NCI-H345 treated with DMSO at 0.1 percent for 48 hours (cell line): ENCODE results near the gene C19orf25.
"Not testable (repeated sequence)": the region's sequence is repeated elsewhere in the genome, so short reads cannot be mapped to it uniquely, and the experiment has no call there.

Source experiments
- DNase-seq: peaks from one replicate; lab custom pipeline; 2025; ENCODE audit not compliant: unreplicated experiment; lab: John Stamatoyannopoulos, UW

Gene C19orf25

DNA sequence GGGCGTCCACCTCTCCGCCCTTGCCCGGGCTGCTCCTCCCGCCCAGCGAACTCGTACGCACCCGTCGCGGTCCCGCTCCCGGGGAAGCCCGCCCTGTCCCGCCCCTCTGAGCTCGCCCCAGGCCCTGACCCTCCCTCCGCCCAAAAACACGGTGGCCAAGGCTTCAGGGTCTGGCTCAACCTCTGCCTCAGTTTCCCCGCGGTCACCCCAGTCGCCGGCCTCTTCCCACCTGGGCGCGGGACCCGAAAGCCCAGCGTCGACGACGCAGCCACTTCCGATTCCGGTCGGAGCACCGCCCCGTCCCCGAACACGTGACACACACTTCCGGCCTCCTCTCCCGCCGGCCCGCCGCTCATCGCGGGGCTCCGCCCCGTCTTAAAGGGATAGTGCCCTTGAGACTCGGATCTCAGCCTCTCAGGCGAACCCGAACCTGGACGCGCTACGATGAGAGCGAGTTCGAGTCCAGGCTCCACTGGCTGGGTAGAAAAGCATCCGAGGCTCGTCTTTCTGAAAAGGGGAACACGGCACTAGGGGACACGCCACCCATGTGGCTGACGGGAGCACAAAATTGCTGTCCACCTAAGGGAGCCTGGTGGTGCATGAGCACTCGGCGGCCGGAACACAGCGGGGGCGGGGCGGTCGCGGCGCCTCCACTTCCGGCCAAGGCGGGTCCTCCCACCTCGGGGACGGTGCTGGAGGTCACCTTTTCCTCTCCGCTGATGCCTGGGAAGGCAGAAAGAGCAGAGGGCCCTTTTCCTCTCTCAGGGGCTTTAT lies at the start of gene C19orf25:
Gene C19orf25, minus strand, starts transcription at position 282 of the 774 bp plus-strand sequence. CDS start 312 bp downstream, outside the sequence.
- DNase-seq, result peak; percentile 90

DNA sequence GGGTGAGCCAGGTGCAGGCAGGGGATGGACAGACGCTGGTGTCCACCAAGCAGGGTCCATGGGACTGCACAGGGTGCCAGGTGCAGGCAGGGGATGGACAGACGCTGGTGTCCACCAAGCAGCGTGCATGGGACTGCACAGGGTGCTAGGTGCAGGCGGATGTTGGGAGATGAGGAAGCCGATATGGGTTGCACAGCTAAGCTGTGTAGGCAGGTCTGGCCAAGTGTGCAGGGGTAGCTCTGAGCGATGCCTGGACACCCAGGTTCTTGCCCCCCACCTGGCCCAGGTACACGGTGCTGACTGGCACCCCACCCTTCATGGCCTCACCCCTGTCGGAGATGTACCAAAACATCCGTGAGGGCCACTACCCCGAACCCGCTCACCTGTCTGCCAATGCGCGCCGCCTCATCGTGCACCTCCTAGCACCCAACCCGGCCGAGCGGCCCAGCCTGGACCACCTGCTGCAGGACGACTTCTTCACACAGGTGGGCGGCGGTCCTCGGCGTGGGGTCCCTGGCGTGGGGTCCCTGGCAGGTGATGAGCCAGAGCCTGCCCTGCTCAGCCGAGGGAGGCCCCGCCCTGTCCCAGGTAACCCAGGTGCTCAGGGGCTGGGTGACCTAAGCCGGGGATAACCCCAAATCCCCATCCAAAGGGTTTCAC lies 48.8 kb upstream of the C19orf25 start:
- DNase-seq, result no peak

DNA sequence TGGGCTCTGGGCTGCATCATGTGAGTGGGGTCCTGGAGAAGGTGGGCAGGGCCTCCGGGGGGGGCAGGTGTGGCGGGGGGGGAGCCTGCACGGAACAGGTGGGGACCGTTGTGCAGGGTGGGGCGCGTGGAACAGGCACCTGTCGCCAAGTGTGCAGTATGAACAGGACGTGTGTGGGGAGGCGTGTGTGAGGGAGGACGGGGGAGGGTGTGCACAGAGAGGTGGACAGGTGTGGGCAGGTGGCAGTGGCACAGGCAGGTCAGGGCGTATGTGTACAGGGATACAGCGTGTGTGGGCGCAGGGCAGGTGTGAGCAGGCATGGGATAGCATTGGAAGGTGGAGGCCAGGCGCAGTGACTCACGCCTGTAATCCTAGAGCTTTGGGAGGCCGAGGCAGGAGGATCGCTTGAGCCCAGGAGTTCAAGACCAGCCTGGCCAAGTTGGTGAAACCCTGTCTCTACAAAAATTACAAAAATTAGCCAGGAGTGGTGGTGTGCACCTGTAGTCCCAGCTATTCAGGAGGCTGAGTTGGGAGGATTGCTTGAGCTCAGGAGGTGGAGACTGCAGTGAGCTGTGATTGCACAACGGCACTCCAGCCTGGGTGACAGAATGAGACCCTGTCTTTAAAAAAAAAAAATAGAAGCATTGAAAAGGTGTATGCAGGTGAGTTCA lies 48.1 kb upstream of the C19orf25 start:
- DNase-seq, result no peak

DNA sequence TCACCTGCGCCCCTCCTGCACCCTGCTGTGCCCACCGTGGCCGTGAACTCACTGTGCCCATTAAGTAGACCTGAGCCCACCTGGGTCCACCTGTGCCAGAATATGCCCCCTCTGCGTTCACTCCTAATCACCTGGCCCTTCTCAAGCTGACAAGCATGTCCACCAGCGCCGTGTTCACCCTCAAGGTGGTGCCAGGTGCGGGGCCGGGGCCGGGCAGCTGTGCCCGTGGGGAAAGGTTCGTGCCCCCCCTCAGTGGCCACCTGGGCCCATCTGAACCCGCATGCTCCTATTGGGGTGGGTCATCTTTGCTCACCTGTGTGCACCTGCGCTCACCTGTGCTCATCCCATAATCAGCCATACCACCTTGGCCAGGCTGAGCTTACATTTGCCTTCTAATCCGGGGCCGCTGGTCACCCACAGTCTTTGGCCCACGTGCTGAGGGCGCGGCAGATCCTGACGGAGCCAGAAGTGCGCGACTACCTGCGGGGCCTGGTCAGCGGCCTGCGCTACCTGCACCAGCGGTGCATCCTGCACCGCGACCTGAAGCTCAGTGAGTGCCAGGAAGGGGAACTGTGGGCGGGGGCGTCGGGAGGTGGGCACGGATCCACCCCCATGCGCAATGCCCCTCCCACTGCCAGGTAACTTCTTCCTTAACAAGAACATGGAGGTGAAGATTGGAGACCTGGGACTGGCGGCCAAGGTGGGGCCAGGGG lies 47.2 kb upstream of the C19orf25 start:
- DNase-seq, result no peak

DNA sequence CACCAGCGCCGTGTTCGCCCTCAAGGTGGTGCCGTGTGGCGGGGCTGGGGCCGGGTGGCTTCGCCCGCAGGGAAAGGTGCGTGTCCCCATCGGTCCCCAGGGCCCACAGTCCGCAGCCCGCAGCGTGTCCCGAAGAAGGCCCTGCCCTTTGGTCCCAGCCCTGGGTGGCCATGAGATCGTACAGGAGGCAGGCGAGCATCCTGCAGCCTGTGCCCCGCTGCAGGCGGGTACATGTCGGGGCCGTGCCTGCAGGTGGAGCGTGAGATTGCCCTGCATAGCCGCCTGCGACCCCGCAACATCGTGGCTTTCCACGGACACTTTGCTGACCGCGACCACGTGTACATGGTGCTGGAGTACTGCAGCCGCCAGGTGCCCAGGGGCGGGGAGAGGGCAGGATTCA lies 46.3 kb upstream of the C19orf25 start:
- no peak for DNase-seq

DNA sequence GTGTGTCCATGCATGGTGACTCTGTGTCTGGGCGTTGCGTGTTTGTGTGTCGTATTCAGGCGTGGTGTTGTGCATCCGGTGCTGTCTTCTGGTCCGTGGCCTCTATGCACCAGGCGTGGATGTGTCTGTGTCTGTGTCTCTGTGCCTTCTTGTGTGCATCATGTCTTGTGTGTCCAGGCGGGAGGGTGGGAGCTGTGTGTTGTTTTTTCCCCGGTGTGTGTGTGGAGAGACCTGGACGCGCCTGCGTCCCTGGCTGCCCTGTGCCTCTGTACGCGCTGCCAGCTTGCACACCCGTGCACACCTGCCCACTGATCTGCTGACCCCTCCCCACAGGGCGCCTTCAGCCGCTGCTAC lies 45.9 kb upstream of the C19orf25 start:
- no peak for DNase-seq

DNA sequence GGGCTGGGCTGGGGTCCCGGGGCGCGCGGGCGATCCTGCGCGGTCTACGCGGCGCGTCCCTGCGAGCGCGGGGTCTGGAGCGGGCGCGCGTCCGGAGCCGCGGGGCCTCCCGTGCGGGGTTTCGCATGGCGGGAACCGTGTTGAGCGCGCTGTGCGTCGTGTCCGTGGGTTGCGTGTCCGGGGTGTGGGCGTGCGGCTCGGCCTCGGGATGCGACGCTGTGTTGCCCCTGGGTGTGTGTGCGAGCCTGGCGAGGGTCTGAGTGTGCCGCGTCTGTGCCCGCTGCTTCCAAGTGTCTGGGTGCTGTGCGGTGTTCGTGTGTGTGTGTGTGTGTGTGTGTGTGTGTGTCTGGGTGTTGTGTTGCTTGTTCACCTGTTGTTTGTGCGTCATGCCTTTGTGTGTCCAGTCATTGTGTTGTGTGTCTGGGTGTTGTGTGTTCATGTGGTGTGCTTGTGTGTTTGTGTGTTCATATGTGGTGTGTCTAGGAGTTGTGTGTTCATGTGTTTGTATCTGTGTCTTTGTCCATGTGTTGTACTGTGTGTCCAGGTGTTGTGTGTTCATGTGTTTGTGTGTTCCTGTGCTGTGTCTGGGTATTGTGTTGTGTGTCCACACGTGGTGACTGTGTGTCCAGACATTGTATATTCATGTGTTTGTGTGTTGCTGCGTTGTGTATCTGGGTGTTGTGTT lies 45.4 kb upstream of the C19orf25 start:
- DNase-seq, result no peak

DNA sequence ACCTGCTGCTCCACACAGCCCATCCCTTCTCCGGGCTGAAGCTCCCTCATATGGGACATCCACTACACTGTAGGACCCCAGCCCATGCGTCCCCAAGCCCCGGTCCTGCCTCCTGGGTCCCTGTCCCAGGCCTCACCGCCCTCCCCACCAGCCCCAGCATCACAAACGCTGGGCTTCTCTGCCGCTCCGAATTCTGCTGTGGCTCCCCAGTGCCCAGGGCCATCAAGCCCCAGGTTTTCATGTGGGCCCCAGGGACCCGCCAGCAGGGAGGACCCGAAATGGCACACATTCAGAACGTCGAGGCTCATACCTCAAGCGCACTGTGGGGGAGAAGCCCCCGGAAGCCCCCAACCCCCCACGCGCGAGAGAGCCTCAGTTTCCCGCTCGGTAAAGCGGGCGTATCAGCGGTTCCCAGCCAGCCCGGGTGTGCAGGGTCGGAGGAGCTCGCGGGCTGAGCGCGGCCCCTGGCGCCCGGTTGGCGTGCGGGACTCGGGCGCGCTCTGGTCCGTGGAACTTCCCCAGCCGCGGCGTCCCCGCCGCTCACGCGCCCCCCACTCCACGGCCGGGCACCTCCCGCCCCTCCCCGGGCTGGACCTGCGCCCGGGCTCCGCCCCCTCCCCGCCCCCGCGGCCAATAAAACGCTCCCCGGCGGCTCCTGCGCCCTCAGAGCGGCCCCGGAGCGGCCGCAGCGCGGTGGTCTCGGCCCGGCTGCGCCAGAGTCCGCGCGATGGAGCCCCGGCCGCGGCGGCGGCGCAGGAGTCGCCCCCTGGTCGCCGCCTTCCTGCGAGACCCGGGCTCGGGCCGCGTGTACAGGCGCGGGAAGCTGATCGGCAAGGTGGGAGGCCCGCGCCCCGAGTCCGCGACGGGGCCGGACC lies 44.6 kb upstream of the C19orf25 start, which contains the start of gene PLK5:
Gene PLK5, plus strand, starts transcription at position 666 of the 875 bp plus-strand sequence. CDS start 2,920 bp downstream, outside the sequence.
- no peak for DNase-seq

DNA sequence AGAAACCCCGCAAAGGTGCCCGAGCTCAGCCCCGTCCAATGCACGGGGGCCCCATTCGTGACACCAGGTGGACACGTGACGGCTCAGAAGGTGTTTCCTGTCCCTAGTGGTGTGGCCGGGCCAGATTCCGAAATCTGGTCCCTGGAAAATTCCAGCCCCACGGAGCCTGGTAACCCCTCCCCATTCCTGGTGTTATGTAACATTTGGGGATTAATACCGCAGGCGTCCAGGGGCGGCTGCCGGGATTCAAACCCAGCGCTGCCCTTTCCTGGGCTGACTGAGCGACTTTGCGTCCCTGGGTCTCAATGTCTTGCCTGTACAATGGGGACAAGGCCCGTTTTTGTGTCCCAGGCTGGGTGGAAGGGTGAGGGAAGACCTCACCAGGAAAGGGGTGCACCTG lies 43.8 kb upstream of the C19orf25 start:
- DNase-seq, result no peak

DNA sequence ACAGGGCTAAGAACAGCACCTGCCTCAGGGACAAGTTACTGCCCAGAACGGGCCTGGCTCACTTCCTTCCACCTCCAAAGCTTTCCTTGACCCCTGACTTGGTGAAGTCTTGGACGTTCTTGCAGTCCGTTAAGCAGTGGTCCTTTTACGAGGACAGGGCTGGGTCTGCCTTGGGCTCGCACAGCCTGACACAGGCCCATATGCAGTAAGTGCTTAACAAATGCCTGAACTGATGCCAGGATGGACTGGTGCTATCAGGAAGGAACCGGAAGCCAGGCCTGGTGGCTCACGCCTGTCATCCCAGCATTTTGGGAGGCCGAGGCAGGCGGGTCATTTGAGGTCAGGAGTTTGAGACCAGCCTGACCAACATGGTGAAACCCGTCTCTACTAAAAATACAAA lies 43.0 kb upstream of the C19orf25 start:
- no peak for DNase-seq

DNA sequence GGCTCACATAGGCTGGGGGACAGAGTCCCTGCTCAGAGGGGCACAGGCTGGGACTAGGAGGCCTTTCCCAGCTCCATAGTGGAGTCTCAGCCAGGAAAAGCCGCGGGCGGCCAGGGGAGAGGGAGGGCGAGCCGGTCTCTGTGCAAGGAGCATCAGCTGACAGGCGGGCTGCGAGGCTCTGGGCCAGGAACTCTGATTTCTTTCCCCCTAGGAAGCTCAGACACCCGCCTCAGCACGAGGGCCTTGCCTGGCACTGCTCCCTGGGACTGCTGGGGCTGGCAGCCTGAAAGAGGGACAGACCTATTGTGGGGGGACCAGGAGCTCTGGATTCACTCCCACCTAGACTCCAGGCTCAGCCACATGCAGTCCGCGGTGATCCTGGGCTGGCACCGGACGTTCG lies 42.6 kb upstream of the C19orf25 start:
- no peak for DNase-seq

DNA sequence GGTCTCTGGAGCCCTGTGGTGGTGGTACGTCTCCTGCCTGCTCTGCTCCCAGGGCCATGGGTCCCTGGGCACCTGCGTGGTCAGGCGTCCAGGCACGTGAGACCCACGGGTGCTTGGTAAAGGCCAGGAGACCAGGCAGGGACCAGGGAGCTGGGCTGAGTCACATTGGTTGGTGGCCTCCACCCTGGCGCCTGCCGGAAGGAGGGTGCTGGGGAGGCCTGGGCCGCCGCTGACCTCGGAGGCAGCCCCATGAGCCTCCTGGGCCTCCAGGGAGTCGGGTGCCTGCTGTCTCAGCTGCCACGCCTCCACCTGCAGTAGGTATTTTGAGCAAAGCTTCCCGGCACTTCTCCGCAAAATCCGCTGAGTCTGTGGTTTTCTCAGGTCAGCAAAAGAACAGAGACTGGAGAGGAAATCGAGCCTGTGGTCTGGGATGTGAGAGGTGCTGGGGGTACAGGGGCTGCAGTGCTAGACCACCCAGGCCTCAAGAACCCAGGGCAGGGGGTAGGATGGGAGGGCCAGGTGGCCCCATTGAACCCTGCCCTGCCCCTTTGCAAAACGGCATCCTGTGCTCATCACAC lies 41.3 kb upstream of the C19orf25 start:
- DNase-seq, result no peak

DNA sequence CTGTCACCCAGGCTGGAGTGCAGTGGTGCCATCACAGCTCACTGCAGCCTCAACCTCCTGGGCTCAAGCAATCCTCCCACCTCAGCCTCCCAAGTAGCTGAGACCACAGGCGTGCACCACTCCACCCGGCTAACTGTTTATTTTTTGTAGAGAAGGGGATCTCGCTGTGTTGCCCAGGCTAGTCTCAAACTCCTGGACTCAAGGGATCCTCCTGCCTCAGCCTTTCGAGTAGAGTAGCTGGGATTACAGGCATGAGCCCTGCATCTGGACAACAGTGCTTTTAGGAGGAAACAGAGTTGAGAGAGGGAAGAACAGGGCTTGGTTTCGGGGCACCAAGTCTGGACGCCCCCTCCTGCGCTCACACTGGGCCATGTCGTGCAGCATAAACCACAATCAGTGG lies 40.8 kb upstream of the C19orf25 start:
- DNase-seq, result not testable (repeated sequence)

DNA sequence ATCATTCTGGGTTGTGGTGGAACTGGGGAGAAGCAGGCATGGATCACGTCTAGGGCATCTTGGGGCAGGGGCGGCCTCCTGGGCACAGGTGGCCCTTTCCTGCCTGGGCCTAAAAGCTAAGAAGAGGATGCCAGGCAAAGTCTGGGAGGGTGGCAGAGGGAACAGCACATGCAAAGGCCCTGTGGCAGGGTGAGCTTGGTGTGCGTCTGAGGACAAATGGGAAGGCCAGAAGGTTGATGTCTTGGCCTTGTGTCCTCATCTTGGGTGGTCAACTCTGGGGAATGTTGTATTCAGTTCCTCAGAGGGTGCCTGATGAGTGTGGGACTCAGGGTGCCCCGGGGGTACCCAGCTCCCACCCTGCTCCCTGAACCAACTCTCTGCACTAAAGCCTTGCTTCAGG lies 39.5 kb upstream of the C19orf25 start:
- DNase-seq, result no peak

DNA sequence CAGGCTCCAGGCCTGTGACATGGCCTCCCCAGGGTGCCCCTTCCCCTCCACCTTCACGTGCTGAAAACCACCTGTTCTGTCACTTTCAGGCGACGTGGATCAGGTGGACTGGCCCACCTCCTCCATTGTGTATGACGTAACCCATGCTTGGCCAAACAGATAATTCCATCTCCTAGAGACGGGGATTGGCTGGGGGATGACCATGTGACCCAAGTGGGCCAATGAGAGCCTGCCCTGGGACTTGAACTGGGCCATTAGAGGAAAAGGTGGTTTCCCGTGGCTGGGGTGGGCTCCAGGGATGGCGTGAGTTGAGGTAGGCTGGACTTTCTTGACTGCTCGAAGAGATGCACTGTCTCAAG lies 37.4 kb upstream of the C19orf25 start:
- DNase-seq, result no peak

DNA sequence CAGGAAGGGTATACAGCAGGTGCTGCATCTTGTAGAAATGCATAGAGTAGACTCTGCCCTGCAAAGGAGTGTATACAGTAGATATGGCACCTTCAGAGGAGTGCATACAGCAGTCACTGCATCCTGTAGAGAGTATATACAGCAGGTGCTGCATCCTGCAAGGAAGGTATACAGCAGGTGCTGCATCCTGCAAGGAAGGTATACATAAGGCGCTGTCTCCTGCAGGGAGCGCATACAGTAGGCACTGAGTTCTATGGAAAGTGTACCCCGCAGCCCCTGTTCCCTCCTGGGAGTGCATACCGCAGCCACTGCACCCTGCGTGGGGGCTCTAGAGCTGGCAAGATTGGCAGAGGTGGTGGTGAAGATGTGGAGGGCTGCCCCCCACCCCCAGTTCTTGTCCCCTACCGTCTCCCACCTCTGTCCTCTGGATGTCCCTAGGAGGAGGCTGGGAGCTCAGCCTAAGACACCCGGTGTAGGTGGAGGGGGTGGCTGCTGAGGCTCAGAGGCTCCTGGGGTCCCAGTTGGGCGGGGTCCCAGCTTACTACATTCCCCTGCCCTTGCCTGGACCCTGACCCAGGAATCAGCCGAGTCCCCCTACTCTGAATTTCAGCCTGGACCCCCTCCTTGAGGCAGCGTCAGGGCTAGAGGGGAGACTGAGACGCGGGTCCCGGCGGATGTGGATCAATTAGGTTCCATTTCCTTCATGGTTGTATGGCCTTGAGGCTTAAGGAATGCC lies 36.1 kb upstream of the C19orf25 start:
- DNase-seq, result no peak

DNA sequence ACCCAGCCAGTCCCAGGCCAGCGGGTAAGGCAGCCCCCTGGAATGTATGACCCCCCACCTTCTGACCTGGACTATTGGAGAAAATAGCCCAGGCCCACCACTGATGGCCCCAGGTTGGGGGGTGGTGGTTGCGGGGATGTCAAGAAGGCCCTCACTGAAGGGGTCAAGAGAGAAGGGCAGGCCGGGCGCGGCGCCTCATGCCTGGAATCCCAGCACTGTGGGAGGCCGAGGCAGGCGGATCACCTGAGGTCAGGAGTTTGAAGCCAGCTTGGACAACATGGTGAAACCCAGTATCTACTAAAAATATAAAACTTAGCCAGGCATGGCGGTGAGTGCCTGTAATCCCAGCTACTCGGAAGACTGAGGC lies 35.3 kb upstream of the C19orf25 start:
- no peak for DNase-seq

DNA sequence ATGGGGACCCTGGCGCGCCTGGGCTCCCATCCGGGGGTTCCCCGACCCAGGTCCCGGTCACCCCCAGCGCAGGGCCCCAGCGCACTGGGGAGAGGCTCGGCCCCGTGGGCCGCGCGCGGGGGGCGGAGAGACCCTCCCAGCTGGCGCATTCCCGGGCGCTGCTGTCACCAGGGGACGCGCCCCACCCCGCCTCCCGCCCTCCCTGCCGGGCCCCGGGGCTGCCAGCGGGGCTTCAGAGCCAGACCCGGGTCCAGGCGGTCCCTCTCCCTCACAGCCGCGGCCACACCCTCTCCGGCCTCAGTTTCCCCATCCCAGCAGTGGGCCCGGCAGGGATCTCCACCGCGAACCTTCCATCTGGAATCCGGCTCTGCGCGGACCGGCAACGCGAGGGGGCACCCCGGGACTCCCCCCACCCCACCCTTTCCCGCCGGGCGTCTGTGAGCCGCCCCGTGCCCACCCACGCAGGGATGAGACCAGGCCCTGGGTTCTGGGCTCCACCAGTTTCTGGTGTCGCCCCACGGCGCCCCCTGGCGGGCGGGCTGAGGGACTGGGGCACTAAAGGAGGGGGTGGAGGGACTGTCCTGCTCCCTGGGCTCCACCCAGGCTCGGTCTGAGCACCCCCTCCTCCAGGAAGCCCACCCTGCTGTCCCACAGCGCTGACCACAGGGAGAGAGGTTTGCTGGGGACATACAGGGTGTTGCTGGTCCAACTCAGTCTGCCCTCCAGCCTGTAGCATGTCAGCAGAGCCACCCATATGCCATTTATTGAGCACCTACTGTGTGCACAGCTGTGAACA lies 34.7 kb upstream of the C19orf25 start:
- DNase-seq, result no peak
